ENCODE results near the gene ERN1.

ERN1 gene

GRCh38 chr17:64083093-64083492 lies 46.9 kb downstream of the ERN1 start:
- DNase-seq = no peak

- no peak for DNase-seq
These were observed 47.8 kb downstream of the ERN1 start for GRCh38 chr17:64081802-64082799.

- no peak for DNase-seq
These were observed 49.7 kb downstream of the ERN1 start for GRCh38 chr17:64080174-64080618.

- no peak for DNase-seq
These were observed 52.6 kb downstream of the ERN1 start for GRCh38 chr17:64077379-64077778.

GRCh38 chr17:64075913-64076312 lies 54.0 kb downstream of the ERN1 start:
- no peak for DNase-seq

- DNase-seq = no peak
These were observed 55.1 kb downstream of the ERN1 start for GRCh38 chr17:64074704-64075426.

GRCh38 chr17:64073771-64074703 lies 55.9 kb downstream of the ERN1 start:
- DNase-seq = no peak

GRCh38 chr17:64071111-64071510 lies 58.8 kb downstream of the ERN1 start:
- DNase-seq = no peak

- no peak for DNase-seq
These were observed 59.7 kb downstream of the ERN1 start for GRCh38 chr17:64070213-64070612.

GRCh38 chr17:64069143-64069542 lies 60.8 kb downstream of the ERN1 start:
- no peak for DNase-seq

- DNase-seq = no peak
These were observed 62.3 kb downstream of the ERN1 start for GRCh38 chr17:64067657-64068056.

- DNase-seq = no peak
These were observed 63.2 kb downstream of the ERN1 start for GRCh38 chr17:64066716-64067115.

GRCh38 chr17:64065161-64065560 lies 64.8 kb downstream of the ERN1 start:
- DNase-seq = no peak

GRCh38 chr17:64064331-64064730 lies 65.6 kb downstream of the ERN1 start:
- DNase-seq = no peak

GRCh38 chr17:64063766-64064224 lies 66.1 kb downstream of the ERN1 start:
- DNase-seq = no peak

GRCh38 chr17:64063088-64063487 lies 66.9 kb downstream of the ERN1 start:
- no peak for DNase-seq

GRCh38 chr17:64061178-64061898 lies 68.6 kb downstream of the ERN1 start:
- no peak for DNase-seq

- DNase-seq = no peak
These were observed 69.6 kb downstream of the ERN1 start for GRCh38 chr17:64060331-64060730.

- DNase-seq = no peak
These were observed 70.2 kb downstream of the ERN1 start for GRCh38 chr17:64059756-64060155.

GRCh38 chr17:64058621-64059020 lies 71.3 kb downstream of the ERN1 start:
- no peak for DNase-seq

GRCh38 chr17:64057701-64058263 lies 72.2 kb downstream of the ERN1 start:
- DNase-seq = no peak
